ENCODE measurements around the gene S100A13.

S100A13 gene

DNA sequence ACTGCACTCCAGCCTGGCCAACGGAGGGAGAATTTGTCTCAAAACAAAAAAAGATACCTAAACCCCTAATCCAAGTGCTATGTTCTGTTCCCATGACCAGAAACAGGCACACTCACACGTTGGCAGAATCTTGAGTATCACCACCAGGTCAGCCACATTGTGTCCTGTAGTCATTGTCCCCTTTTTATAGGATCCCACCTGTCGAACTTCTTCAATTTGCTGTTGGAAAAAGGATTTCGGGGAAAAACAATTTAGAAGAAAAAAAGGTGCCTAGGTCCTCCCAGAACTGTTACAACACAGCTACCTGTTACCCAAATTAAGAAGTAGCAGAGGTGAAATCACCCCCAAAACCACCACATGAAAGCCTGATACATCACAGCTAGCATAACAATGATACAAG is 40.1 kb upstream of the S100A13 start:
- no peak for DNase-seq (ENCODE audit: low spot score)
- no peak for TF ChIP-seq CTCF (IDR thresholded peaks at IDR 0.05; ENCODE audit: extremely low read depth, missing control alignments)

- no peak for TF ChIP-seq CTCF (IDR thresholded peaks at IDR 0.05; ENCODE audit: extremely low read depth, missing control alignments)
- DNase-seq (ENCODE audit: low spot score) = no peak
These were observed 35.9 kb upstream of the S100A13 start for GRCh38 chr1:153663211-153663610.

DNA sequence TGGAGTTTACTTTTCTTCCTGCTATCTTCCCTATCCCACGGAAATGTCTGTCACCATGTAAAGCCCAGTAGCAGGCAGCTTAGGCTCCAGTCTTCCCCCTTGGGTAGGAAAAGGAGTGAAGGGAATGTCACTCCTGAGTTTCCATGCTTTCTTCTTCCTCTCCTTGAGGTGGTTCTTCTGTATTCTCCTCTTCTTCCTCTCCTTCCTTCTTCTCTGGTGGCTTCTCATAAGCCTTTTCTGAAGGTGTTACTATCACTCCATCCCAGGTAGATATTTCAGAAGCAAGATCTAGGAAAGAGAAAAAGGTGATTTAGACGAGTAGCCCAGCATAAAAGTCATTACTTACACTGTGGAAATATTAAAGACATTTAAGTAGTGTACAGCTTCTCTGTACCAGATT is 35.0 kb upstream of the S100A13 start:
- no peak for TF ChIP-seq CTCF (IDR thresholded peaks at IDR 0.05; ENCODE audit: extremely low read depth, missing control alignments)
- no peak for DNase-seq (ENCODE audit: low spot score)

DNA sequence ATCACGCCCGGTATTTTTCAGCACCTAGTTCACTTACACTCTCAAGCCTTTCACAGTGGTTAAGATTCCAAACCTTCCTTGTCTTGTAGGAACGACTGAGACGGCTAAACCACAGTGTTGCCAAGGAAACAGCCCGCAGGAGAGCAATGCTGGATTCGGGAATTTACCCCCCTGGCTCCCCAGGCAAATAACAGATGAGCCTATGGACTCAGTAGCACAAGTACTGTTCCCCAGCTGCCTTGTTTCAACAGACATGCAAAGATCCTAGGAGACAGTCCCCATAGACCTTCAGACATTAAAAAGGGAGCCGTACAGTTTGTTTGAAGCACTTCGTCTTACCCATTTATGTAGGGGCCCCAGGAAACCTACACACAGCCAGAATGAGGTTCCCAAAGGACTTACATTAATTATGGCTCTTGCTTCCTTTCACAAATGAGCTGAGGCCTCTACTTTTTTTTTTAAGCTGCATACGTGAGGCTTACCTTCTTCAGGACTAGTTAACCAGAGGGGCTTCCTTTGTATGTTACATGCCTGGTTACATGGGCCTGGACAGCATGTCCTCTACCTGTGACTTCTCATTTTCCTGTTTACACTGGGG is 33.9 kb upstream of the S100A13 start:
- no peak for TF ChIP-seq CTCF (IDR thresholded peaks at IDR 0.05; ENCODE audit: extremely low read depth, missing control alignments)
- no peak for DNase-seq (ENCODE audit: low spot score)

DNA sequence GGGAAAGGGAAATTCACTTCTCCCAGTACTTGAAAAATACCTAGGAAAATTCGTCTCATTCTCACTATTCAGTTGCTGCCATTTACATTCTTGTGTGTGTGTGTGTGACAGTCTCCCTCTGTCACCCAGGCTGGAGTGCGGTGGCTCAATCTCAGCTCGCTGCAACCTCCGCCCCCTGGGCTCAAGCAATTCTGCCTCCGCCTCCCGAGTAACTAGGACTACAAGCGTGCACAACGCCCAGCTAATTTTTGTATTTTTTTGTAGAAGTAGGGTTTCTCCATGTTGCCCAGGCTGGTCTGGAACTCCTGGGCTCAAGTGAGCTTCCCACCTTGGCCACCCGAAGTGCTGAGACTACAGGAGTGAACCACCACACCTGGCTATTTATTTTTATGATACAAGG is 32.4 kb upstream of the S100A13 start:
- no peak for TF ChIP-seq CTCF (IDR thresholded peaks at IDR 0.05; ENCODE audit: extremely low read depth, missing control alignments)
- DNase-seq (ENCODE audit: low spot score) = no peak

DNA sequence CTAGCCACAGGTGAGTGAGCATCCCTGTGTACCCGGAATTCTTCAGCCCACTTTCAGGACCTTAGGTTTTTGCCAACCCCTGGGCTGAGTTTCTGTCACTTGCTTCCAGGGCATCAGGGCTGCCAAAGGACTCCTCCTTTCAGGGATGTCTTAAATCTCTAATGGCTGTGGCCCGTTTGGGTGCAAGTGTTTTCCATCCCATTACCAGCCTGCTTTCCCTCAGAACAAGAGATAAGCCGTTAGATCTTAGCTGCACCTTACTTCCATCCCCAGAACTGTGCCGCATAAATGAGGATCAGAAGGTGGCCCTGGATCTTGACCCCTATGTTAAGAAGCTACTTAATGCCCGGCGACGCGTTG is 31.9 kb upstream of the S100A13 start:
- no peak for DNase-seq (ENCODE audit: low spot score)
- no peak for TF ChIP-seq CTCF (IDR thresholded peaks at IDR 0.05; ENCODE audit: extremely low read depth, missing control alignments)

DNA sequence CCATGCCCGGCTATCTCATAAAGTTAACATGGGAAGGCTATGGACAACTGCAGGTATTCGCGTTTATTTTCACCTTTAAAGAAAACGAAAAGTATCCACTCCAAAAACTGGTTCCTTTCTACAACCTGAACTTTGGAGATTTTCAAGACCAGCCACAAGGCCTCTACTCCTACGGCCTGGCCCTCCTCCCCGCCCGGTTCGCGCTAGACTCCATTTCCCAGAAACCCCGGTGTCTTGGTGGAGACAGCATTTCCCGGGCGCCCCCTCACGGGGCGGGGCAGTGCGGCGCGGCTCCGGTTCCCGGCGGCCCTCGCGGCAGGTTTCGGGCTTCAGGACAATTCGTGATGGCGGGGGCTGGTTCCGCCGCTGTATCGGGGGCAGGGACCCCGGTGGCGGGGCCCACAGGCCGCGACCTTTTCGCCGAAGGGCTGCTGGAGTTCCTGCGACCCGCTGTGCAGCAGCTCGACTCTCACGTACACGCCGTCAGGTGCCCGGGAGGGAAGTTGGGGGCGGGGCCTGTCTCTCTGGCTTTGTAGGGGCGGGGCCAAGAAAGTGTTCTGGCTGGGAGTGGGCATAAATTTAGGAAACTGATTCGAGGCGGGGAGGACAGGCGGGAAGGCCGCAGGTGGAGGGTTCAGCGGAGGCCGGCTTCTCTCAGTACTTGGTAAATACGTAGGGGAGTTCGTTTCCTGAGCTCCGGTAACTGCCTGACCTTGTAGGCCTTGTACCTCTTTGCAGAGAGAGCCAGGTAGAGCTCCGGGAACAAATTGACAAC is 31.3 kb upstream of the S100A13 start, which contains the start of gene SNAPIN:
SNAPIN (plus strand) TSS at position 304 of the 775 bp plus-strand sequence; CDS start at position 345, 41 bp downstream.
- peak; percentile 89 for DNase-seq (ENCODE audit: low spot score)
- no peak for TF ChIP-seq CTCF (IDR thresholded peaks at IDR 0.05; ENCODE audit: extremely low read depth, missing control alignments)
